Cardiac septum (tissue), 1 donor: ENCODE measurements around the gene KRT16. TPM values are rescaled to one million over a fixed set of nuclear protein-coding genes. Genes with fewer than 3 reads are reported as not detected.
"Not testable (repeated sequence)": the region's sequence is repeated elsewhere in the genome, so short reads cannot be mapped to it uniquely, and the experiment has no call there.

Source experiments
- DNase-seq: peaks from one replicate; pipeline ENCODE4 v3.0.0-alpha.2; 2020; ENCODE audit warnings: low spot score
- intact Hi-C: fragments of 100-400 bp; cut with DNase I; formaldehyde crosslinking; loops from one replicate; pipeline ENCODE4 v1.14.0; 2022
- total RNA-seq: library from RNA; stranded (reverse); fragmentation: NEBNext Ultra II Directional; extraction: Animal tissue kit (Norgen Biotek cat#: 25700); gene quantifications from one replicate; pipeline ENCODE4 v1.2.1, GENCODE V29; 2021
- donor health status: DM: no; HTN: no; CAD: no.

The KRT16 gene
- total RNA-seq, 1 donor from 2014 or later = not detected

- DNase-seq = no peak
- intact Hi-C loops = no loop called here
Observed at GRCh38 chr17:41629826-41630670, 17.5 kb upstream of the KRT16 start.

- intact Hi-C loops = no loop called here
- no peak for DNase-seq
Observed at GRCh38 chr17:41629316-41629715, 16.7 kb upstream of the KRT16 start.

- intact Hi-C loops, DNase-seq: not testable (repeated sequence)
Observed at GRCh38 chr17:41628621-41629255, 16.2 kb upstream of the KRT16 start.

- intact Hi-C loops, DNase-seq: not testable (repeated sequence)
Observed at GRCh38 chr17:41628073-41628370, 15.5 kb upstream of the KRT16 start.

- no peak for DNase-seq
- intact Hi-C loops = no loop called here
Observed at GRCh38 chr17:41627316-41628072, 14.9 kb upstream of the KRT16 start.

GRCh38 chr17:41626914-41627295, 14.3 kb upstream of the KRT16 start:
- DNase-seq, intact Hi-C loops: not testable (repeated sequence)

- DNase-seq, intact Hi-C loops: not testable (repeated sequence)
Observed at GRCh38 chr17:41626028-41626913, 13.7 kb upstream of the KRT16 start.

- intact Hi-C loops = no loop called here
- no peak for DNase-seq
Observed at GRCh38 chr17:41625602-41626001, 13.0 kb upstream of the KRT16 start.

- no peak for DNase-seq
- intact Hi-C loops = no loop called here
Observed at GRCh38 chr17:41624208-41625101, 11.9 kb upstream of the KRT16 start, which contains the start of gene KRT17. Gene KRT17, minus strand, starts transcription at chr17:41624575. Its CDS starts 66 bp downstream, at chr17:41624509.

- DNase-seq, intact Hi-C loops: not testable (repeated sequence)
Observed at GRCh38 chr17:41623184-41623861, 10.8 kb upstream of the KRT16 start.

GRCh38 chr17:41622340-41623183, 10.0 kb upstream of the KRT16 start:
- intact Hi-C loops, DNase-seq: not testable (repeated sequence)

- no peak for DNase-seq
- intact Hi-C loops = no loop called here
Observed at GRCh38 chr17:41621916-41622315, 9.3 kb upstream of the KRT16 start.

GRCh38 chr17:41621435-41621817, 8.9 kb upstream of the KRT16 start:
- intact Hi-C loops, DNase-seq: not testable (repeated sequence)

- DNase-seq = no peak
- intact Hi-C loops = no loop called here
Observed at GRCh38 chr17:41620583-41621434, 8.2 kb upstream of the KRT16 start.

- intact Hi-C loops, DNase-seq: not testable (repeated sequence)
Observed at GRCh38 chr17:41619927-41620582, 7.5 kb upstream of the KRT16 start.
